SJCRH30 (cell line): ENCODE results near the gene RBM24. TPM values are rescaled to one million over a fixed set of nuclear protein-coding genes. Genes with fewer than 3 reads are reported as not detected.

ENCODE experiments used
- total RNA-seq: library from RNA; depleted of rRNA; stranded (reverse); fragments of >200 nt; shearing (Covaris generic); gene quantifications from 2 replicates; pipeline ENCODE4 v1.2.3, GENCODE V29; 2014; rRNA removed

RBM24 gene
- total RNA-seq, 1 experiment from 2014 or later: 32.2 TPM

Other genes with a start within 250 kb of the RBM24 start
- not detected in 2 replicates for gene STMND1, start 179.3 kb upstream of the RBM24 start, total RNA-seq
- gene CAP2, start 112.2 kb downstream of the RBM24 start, total RNA-seq: 15.1 and 16.6 TPM in 2 replicates